COLO829 (cell line): ENCODE measurements around the gene CROCC2.

Source experiments
- DNase-seq: peaks from one replicate; pipeline ENCODE4 v3.0.0; 2012; ENCODE audit warnings: low spot score

The CROCC2 gene

GRCh38 chr2:240905176-240905781 lies 857 bp upstream of the CROCC2 start:
- DNase-seq, result no peak

- DNase-seq, result no peak
Measured at GRCh38 chr2:240906911-240907590, 915 bp downstream of the CROCC2 start.

- no peak for DNase-seq
Measured at GRCh38 chr2:240909216-240909974, 3.3 kb downstream of the CROCC2 start.

DNA sequence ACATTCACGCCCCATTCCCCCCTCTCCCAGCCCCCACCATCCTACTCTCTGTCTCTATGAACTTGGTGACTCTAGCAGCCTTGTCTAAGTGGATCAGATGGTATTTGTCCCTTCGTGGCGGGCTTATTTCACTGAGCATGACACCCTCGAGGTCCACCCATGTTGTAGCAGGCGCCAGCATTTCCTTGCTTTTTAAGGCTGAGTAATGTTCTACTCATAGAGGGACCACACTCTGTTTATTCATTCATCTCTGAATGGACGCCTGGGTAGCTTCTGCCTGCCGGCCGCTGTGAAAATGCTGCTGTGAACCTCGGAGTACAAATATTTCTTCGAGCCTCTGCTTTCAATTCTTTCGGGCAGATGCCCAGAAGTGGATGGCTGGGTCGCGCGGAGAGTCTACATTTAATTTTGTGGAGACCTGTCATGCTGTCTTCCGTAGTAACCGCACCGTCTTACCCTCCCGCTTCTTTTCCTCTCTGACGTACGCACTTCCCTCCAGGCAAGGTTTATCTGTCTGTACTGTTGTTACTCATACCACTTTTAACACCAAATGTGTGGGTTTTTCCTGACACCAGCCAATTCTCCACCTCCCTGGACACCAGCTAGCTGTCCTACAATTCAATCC lies 5.6 kb downstream of the CROCC2 start:
- DNase-seq, result peak; percentile 33

DNA sequence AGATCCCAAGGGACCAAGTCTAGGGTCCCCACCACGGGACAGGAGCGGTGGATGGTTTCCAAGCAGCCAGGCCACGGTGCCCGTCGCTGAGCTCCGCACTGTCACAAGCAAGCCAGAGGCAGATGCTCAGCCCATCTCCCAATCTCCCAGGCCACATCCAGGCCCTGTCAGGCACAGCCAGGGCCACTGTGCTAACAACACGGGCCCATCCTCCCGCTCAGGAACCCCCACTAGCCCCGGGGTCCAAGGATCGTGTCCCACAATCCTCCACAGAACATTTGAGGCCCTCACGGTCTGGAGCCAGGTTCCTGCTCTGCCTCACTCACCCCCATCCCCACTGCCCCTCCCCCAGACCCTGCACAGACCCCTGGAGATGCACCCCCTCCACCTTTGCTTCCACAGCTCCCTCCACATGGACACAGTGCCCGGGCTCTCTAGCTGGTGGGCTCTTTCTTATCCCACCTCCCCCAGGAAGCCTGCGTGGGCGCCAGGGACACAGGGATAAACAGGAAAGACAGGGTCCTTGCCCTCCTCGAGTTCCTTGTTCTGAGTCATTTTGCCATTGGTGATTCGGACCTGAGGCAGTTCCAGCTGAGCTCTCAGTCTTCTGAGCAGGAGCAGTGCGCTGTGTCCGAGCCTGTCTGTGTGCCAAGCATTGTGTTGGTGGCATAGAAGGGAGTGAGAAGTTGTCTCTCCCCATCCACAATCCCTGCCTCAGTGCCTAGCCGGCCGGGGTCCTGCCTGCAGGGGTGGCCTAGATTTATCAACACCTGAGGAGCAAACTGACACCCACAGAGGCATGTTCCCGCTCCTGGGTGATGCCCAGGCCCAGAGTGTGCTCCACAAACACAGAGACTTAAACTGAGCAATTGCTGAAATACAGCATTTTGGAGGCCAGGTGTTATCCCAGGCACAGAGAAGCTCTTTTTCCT lies 7.0 kb downstream of the CROCC2 start:
- DNase-seq, result no peak

DNA sequence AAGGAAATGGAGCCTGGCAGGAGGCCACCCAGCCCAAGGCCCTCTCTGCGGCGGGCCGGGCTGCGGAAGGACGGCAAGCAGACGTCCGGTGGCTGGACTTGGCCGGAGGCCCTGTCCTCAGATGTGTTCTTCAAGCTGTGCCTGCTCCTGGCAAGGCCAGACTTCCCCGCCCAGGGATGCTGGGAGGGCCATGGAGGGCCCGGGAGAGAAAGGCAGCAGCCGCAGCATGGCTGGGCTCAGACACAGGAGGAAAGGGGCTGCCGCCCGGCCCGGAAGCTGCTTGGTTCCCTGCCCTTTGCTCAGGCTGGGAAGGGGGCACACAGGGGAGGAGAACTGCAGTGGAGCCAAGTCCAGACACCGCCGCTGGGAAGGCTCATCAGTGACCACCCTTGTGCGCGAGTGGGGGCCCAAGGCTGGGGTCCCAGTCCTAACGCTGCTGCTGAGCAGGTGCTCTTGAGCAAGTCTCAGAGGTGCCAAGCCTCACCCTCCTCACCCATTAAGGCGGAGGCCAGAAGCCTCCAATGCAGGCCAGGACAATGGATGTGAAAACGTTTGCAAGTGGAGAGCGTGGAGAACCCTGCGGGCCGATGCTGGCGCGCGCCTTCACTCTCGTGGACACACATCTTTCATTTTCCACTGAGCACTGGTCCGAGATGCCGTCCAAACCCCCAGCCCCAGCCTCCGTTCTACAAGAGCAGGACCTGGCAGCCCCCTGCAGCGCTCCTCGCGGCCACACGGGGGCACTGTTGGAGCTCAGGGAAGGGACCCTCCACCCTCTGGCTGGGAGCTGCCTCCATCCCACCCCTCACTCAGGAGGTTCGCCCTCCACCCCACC lies 7.9 kb downstream of the CROCC2 start:
- DNase-seq, result peak; percentile 38

- no peak for DNase-seq
Measured at GRCh38 chr2:240914645-240915525, 8.7 kb downstream of the CROCC2 start.

DNA sequence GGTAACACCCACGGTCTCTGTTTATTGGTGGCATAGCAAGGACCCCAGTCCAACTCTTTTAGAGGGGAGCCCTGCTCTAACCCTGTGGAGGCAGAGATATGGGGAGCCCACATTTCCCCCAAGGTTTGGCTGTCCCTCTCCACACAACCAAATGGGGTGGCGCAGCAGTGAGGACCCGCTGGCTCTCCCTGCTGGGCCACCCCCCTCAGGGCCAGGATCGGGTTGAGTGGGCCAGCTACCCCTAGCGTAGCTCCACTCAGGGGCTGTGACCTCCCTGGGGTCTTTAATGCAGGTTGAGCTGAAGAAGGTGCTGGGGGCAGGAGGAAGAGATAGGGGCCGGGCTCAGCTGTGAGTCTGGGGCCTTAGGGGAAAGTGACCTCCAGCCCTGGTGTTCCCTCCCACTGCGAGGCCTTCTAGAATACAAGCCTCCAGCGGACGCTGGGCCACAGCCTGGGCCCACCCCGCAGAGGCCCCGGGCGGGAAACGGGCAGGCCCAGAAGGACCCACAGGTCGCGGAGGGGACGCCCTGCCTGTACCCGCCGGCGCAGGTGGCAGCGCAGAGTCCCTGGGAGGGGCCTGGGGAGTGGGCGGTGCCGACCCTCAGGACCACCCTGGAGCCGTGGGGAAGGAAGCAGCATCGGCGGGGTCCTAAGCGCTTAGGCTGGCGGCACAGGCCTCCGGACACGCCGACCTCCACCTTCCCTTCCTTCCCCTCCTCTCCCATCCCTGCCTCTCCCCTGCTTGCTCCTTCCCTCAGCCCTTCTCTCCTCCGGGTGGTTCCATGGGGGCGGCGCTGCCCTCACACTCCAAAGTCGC lies 9.6 kb downstream of the CROCC2 start:
- no peak for DNase-seq

GRCh38 chr2:240916571-240917008 lies 10.5 kb downstream of the CROCC2 start:
- peak; percentile 76 for DNase-seq

GRCh38 chr2:240917009-240917683 lies 11.0 kb downstream of the CROCC2 start:
- no peak for DNase-seq

DNA sequence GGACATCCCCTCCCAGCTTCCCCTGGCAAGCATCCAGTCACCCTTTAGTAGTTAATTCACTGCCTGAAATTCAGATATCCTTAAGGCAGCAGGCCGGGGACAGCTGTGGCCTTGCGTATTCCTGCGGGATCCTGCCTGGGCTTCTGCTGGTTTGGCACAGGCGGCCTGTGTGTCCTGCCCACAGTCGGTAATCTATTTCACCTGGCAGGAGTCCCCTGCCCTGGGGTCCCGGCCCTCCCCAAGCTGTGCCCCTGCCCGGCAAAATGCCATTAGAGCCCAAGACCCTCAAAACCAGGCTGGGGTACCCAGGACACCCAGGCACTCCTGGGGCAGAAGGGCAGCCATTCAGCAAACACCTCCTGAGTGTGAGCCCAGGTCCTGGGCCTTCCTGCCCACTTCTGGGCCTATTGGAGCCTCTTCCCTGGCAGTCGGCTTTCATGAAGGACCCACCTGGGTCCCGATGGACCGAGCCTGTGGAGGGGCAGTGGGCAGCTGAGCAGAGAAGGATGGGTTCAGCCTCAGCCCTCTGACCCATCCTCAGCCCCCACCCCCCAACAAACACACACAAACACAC lies 11.6 kb downstream of the CROCC2 start:
- no peak for DNase-seq

- DNase-seq, result no peak
Measured at GRCh38 chr2:240918258-240919091, 12.3 kb downstream of the CROCC2 start.

GRCh38 chr2:240919161-240919781 lies 13.1 kb downstream of the CROCC2 start:
- DNase-seq, result no peak

DNA sequence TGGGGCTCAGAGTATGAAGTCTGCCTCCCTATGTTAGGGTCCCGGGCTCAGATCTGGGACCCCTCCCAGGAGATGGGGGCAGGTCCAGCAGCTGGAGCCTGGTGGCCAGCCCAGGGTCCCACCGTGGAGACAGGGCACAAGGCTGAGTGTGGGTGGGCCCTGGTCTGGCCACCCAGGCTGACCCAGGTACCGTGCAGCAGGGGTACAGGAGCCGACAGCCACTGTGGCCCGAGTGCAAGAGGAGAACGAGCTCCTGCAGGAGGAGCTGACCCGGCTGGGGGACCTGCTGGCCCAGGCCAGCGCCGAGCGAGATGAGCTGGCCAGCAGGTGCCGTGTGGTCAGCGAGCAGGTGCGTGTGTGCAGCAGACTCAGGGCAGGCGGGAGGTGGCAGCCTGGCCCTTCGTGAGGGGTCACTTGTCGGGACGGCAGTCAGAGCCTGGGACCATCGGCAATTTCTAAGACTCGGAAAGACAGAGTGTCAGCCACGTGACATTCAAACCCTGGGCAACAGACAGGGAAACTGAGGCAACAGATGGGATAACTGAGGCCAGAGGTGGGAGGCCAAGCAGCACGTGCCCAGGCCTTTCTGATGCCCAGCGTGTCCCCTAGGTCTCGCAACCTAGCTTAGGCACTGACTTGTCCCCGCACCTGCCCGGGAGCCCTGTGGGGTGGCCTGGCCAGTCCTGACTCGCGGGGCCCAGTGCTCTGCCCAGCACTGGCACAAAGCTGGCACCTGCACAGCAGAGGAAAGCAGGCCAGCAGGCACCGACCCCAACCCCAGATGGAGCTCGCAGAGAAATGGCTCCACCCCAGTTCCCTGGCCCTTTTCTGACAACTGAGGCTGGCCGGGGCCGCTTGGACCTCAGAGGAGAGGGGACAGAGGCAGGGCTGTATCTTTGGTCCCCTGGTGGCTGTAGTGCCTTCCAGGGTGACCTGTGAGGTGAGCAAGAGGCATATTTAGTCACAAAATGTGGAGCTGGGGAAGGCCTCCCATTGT lies 13.9 kb downstream of the CROCC2 start:
- DNase-seq, result no peak

- DNase-seq, result no peak
Measured at GRCh38 chr2:240920783-240921231, 14.7 kb downstream of the CROCC2 start.
